Activated B cell treated with CpG ODN at 0.5 μM for 24 hours (primary cell): ENCODE results near the gene DLGAP1. TPM values are rescaled to one million over a fixed set of nuclear protein-coding genes. Genes with fewer than 3 reads are reported as not detected.

Experiments used
- ATAC-seq: fragments of 200-7000 bp; cut with Tn5 transposase; one replicate; pipeline ENCODE4 v1.10.0; 2021; ENCODE audit warnings: low read depth, mild to moderate bottlenecking, moderate library complexity
- CTCF ChIA-PET: fragments of 350-600 bp; sonication (Branson Sonifier 250); formaldehyde crosslinking; loops from one replicate; lab custom pipeline; 2021; ENCODE audit warnings: antibody characterized with exemption; lab: Charles Lee
- POLR2A ChIA-PET: fragments of 350-600 bp; sonication (Branson Sonifier 250); formaldehyde crosslinking; loops from one replicate; lab custom pipeline; 2021; ENCODE audit warnings: antibody characterized with exemption; lab: Charles Lee
- DNase-seq: peaks from one replicate; pipeline ENCODE4 v3.0.0; 2022
- H3K27ac Mint-ChIP-seq: one replicate; pipeline ENCODE4 v1.8.0; 2020; ENCODE audit warnings: mixed read lengths
- H3K27me3 Mint-ChIP-seq: one replicate; pipeline ENCODE4 v1.8.0; 2021; ENCODE audit warnings: mixed read lengths
- H3K36me3 Mint-ChIP-seq: one replicate; pipeline ENCODE4 v1.8.0; 2021; ENCODE audit warnings: low read depth, mixed read lengths
- H3K4me1 Mint-ChIP-seq: one replicate; pipeline ENCODE4 v1.8.0; 2021; ENCODE audit warnings: mixed read lengths
- H3K4me3 Mint-ChIP-seq: one replicate; pipeline ENCODE4 v1.8.0; 2020; ENCODE audit warnings: mild to moderate bottlenecking, mixed read lengths
- H3K9me3 Mint-ChIP-seq: one replicate; pipeline ENCODE4 v1.8.0; 2020; ENCODE audit warnings: mixed read lengths
- CTCF ChIP-seq: fragments of 200-600 bp; IDR thresholded peaks from one replicate; pipeline ENCODE4 v1.8.0; 2022; ENCODE audit warnings: antibody characterized with exemption, mild to moderate bottlenecking
- intact Hi-C: fragments of 100-400 bp; cut with micrococcal nuclease; formaldehyde crosslinking; loops from one replicate; pipeline ENCODE4 v1.15.1; 2024
- total RNA-seq: library from RNA; stranded (reverse); gene quantifications from 2 replicates; pipeline ENCODE4 v1.2.3, GENCODE V29; 2022

The DLGAP1 gene
- total RNA-seq, 1 donor from 2014 or later = 0.18 TPM

DNA sequence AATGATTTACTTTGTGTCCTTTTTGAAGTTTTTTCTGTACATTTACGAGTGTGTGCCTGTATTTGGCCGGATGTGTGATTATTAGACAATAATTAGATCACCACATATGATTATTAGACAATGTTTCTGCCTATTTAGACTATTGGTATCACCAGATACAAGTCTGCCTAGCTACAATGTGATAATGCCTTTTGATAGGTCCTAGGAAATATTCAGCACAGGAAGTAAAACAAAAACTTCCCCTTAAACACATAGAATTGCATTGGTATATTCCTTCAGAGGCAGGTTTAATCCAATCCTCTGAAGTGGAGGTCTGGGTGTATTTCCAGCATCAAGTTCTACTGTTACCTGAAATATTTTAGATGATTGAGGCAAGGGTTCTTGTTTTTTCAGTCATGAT is 730.0 kb downstream of the DLGAP1 start:
- H3K27ac Mint-ChIP-seq = no peak overlapping the region
- H3K4me1 Mint-ChIP-seq = peaks cover 22% of the 10 kb centered on the region
- DNase-seq = no peak
- TF ChIP-seq CTCF = no peak
- H3K4me3 Mint-ChIP-seq = no peak overlapping the region
- H3K36me3 Mint-ChIP-seq = no peaks in the 10 kb centered on the region
- no peak for ATAC-seq
- H3K9me3 Mint-ChIP-seq = no peaks in the 10 kb centered on the region
- peaks cover 12% of the 10 kb centered on the region for H3K27me3 Mint-ChIP-seq
- intact Hi-C loops = no loop called here
- CTCF ChIA-PET = no interaction called here
- POLR2A ChIA-PET = no interaction called here

DNA sequence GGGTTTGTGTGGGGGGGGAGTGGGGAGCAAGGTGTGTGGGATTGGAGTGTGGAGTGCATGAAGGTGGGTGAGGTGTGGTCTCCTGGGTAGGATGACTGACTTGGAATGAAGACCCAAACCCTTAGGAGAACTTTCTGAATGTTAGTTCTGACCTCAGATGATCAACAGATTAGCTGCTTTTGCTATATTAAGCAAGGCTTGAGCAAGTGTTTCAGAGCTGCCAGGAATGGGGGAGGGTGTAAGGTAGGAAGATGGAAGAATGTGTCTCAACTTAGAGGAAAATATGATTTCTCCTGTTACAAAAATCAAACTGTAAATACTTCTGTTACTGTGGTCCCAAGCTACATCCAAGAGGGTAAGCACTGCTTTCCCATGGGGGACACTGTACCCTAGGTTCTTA is 731.6 kb downstream of the DLGAP1 start:
- ATAC-seq (no peak), DNase-seq (no peak)
- TF ChIP-seq CTCF = no peak
- ChIA-PET POLR2A (no interaction called here), CTCF (interaction anchor here (1.1 kb wide), 1 partner anchor 393 kb away, joined by 3 read pairs; no protein-coding TSS in a partner anchor)
- intact Hi-C loops = no loop called here
- Mint-ChIP-seq H3K4me1 (peaks cover 22% of the 10 kb centered on the region), H3K36me3 (no peaks in the 10 kb centered on the region), H3K27ac (no peak overlapping the region), H3K4me3 (no peak overlapping the region), H3K27me3 (peaks cover 5% of the 10 kb centered on the region), H3K9me3 (no peaks in the 10 kb centered on the region)

- POLR2A ChIA-PET = no interaction called here
- no peak overlapping the region for H3K27ac Mint-ChIP-seq
- H3K36me3 Mint-ChIP-seq = no peaks in the 10 kb centered on the region
- peaks cover 22% of the 10 kb centered on the region for H3K4me1 Mint-ChIP-seq
- DNase-seq (no peak), ATAC-seq (no peak)
- H3K4me3 Mint-ChIP-seq = no peak overlapping the region
- CTCF ChIA-PET = interaction anchor here (1.1 kb wide), 1 partner anchor 392 kb away, joined by 3 read pairs; no protein-coding TSS in a partner anchor
- H3K9me3 Mint-ChIP-seq = no peaks in the 10 kb centered on the region
- intact Hi-C loops = no loop called here
- no peak for TF ChIP-seq CTCF
- peaks cover 4% of the 10 kb centered on the region for H3K27me3 Mint-ChIP-seq
Observed at GRCh38 chr18:3722649-3723433, 732.3 kb downstream of the DLGAP1 start.

GRCh38 chr18:3721771-3722648 is 733.1 kb downstream of the DLGAP1 start:
- intact Hi-C loops = no loop called here
- Mint-ChIP-seq H3K9me3 (no peaks in the 10 kb centered on the region), H3K27me3 (no peaks in the 10 kb centered on the region), H3K4me1 (peaks cover 22% of the 10 kb centered on the region), H3K36me3 (no peaks in the 10 kb centered on the region), H3K27ac (no peak overlapping the region), H3K4me3 (no peak overlapping the region)
- CTCF ChIA-PET = no interaction called here
- TF ChIP-seq CTCF = no peak
- ATAC-seq (no peak), DNase-seq (no peak)
- POLR2A ChIA-PET = no interaction called here
